Lower lobe of right lung (tissue), 2 donors: ENCODE measurements around the gene DGCR6L. TPM values are rescaled to one million over a fixed set of nuclear protein-coding genes. Genes with fewer than 3 reads are reported as not detected.
"Not testable (repeated sequence)": the region's sequence is repeated elsewhere in the genome, so short reads cannot be mapped to it uniquely, and the experiment has no call there.

ENCODE experiments used
- ATAC-seq, 2 donors: fragments of 200-7000 bp; cut with Tn5 transposase; one replicate each; pipeline ENCODE4 v1.9.1; 2020 to 2022; ENCODE audit warnings: mild to moderate bottlenecking in 2 of 2, moderate library complexity in 2 of 2
- DNase-seq: peaks from one replicate; pipeline ENCODE4 v3.0.0-alpha.2; 2020
- H3K27ac ChIP-seq: fragments of 200-600 bp; one replicate; pipeline ENCODE4 v1.8.0; 2022
- H3K27me3 ChIP-seq: fragments of 200-600 bp; one replicate; pipeline ENCODE4 v1.8.0; 2022; ENCODE audit warnings: low read depth
- H3K36me3 ChIP-seq: fragments of 200-600 bp; one replicate; pipeline ENCODE4 v1.8.0; 2022; ENCODE audit warnings: mild to moderate bottlenecking
- H3K4me1 ChIP-seq: fragments of 200-600 bp; one replicate; pipeline ENCODE4 v1.8.0; 2022
- H3K4me3 ChIP-seq: fragments of 200-600 bp; one replicate; pipeline ENCODE4 v1.8.0; 2022; ENCODE audit warnings: mild to moderate bottlenecking
- H3K9me3 ChIP-seq: fragments of 200-600 bp; one replicate; pipeline ENCODE4 v1.8.0; 2022
- CTCF ChIP-seq: fragments of 200-600 bp; IDR thresholded peaks from one replicate; pipeline ENCODE4 v1.8.0; 2022; ENCODE audit warnings: antibody characterized with exemption, mild to moderate bottlenecking
- intact Hi-C: fragments of 100-400 bp; cut with DNase I; formaldehyde crosslinking; loops from one replicate; pipeline ENCODE4 v1.11.0; 2022
- total RNA-seq: library from RNA; stranded (reverse); fragmentation: NEBNext Ultra II Directional; extraction: Animal tissue kit (Norgen Biotek cat#: 25700); gene quantifications from one replicate; pipeline ENCODE4 v1.2.1, GENCODE V29; 2021
- donor health status: DM: no; HTN: yes; CAD: no; lungs with severe emphysema.

DGCR6L gene
- total RNA-seq, 1 donor from 2014 or later = 31.1 TPM

- Histone ChIP-seq H3K4me3 (no peak overlapping the region), H3K27ac (no peak overlapping the region), H3K27me3 (no peaks in the 10 kb centered on the region), H3K4me1 (peaks cover 14% of the 10 kb centered on the region), H3K36me3 (no peaks in the 10 kb centered on the region), H3K9me3 (no peaks in the 10 kb centered on the region)
- TF ChIP-seq CTCF = no peak
- intact Hi-C loops = no loop called here
- no peak for DNase-seq
- no peak for ATAC-seq
Observed at GRCh38 chr22:20324139-20324516, 4.3 kb upstream of the DGCR6L start.

GRCh38 chr22:20321552-20322211 lies 1.8 kb upstream of the DGCR6L start:
- intact Hi-C loops, ATAC-seq: not testable (repeated sequence)

DNA sequence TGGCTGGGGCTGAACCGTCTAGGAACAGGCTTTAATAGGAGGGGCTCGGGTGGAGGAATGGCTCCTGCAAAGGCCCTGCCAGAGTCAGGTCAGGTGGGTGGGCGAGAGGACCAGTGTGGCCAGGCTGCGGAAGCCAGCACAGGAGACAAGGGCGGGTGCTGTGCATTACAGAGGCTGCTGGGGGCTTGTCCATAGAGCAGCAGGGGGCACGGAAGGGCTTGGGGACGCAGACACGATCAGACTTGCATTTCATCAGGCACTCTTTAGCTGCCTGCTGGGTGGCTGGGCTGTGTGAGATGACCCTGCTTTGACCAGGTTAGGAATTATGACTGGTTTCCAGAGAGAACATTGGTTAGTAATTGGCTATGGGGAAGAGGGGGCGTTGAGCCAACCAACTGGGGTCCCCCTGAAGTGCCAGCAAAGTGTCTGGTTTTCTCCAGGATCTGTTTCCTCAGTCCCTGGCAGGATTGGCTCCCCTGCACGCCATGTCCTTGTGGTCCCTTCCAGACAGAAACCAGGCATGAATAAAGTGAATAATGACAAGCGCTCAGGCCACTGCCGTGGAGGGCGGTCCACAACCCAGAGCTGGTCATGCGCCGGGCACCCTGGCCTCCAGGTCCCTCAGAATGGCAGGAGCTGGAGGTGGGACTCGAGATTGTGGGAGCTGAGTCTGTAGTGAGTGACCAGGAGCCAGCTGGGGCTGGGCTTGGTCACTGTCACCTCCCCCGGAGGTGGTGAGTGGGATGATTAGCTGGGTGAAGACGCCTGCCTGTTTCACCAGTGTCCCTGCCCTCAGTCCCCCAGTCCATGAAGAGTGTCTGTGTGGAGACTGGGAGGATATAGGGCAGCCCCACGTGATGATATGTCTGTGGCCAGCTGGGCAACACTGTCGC lies 1.0 kb upstream of the DGCR6L start:
- intact Hi-C loops, H3K36me3 ChIP-seq, H3K27me3 ChIP-seq, H3K9me3 ChIP-seq: not testable (repeated sequence)
- DNase-seq (peak; percentile 43), ATAC-seq (peak; percentile 11 to 39)
- H3K4me3 ChIP-seq = peak overlapping the region; percentile 93
- H3K4me1 ChIP-seq = peaks cover 29% of the 10 kb centered on the region
- H3K27ac ChIP-seq = peak overlapping the region; percentile 87

More at GRCh38 chr22:20321552-20322211, 1.8 kb upstream of the DGCR6L start:
- DNase-seq, H3K27ac ChIP-seq, H3K27me3 ChIP-seq, H3K9me3 ChIP-seq, H3K36me3 ChIP-seq, H3K4me3 ChIP-seq: not testable (repeated sequence)
- H3K4me1 ChIP-seq = peaks cover 29% of the 10 kb centered on the region

DNA sequence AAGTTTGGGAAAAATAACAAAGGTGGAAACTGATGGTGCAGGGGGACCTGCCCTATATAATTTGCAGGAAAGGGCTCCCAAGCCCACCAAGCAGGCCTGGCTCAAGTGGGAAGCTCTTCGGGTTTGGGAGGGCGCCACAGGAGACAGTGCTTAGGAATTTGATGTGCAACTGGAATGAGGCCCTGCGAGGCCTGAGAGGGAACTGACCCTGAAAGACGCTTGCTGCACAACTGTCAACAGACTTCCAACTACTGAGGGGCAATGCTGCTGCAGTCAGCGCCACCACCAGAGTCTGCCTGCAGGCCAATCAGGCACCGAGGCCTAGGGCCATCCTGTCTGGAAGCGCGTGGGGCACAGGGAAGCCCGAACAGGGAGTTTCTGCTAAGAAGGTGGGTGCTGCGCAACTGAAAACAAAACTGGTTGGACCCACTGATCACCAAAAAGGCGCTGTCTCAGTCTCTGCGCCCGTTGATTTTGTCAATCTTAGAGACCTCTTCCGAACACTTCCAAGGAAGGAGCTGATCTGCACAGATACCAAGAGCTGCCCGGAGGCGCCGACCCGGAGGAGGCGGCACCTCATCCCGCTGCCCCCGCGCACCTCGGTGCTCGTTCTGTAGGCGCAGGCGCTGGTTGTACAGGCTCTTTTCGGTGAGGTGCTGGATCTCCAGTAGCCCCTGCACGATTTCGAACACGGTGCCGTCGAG lies 667 bp downstream of the DGCR6L start:
- intact Hi-C loops = no loop called here
- no peaks in the 10 kb centered on the region for H3K9me3 ChIP-seq
- H3K27ac ChIP-seq = peak overlapping the region; percentile 87
- peaks cover 6% of the 10 kb centered on the region for H3K36me3 ChIP-seq
- no peak for TF ChIP-seq CTCF
- peaks cover 29% of the 10 kb centered on the region for H3K4me1 ChIP-seq
- no peaks in the 10 kb centered on the region for H3K27me3 ChIP-seq
- H3K4me3 ChIP-seq = peak overlapping the region; percentile 93
- DNase-seq = peak; percentile 46
- ATAC-seq = peak; percentile 9 to 30

DNA sequence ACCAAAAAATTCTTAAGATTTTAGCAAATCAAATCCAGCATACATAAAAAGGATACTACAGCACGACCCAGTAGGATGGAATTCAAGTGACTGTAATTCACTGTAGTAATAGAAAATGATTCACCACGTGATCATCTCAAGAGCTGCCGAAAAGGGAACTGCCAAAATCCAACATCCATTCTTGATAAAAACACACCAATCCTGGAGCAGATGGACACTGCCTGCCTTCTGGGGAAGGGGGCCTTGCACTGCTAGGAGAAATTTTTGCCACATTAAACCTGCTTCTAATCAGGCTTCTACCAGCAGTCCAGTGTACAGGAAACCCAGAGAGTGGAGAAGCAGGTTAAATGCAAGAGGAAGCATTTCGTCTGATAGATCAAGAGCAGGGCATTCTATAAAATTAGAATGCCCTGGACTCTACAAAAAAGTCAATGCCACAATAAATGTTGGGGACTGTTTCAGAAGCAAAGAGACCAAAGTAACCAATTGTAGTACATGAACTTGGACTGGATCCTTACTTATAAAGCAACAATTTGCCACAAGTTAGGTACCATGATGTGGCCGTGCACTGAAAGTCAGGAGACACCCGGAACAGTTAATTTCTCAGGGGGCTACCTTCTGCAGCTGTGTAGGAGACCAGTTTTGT lies 1.7 kb downstream of the DGCR6L start:
- ATAC-seq, DNase-seq, H3K36me3 ChIP-seq, intact Hi-C loops, H3K27me3 ChIP-seq, H3K9me3 ChIP-seq, H3K27ac ChIP-seq: not testable (repeated sequence)
- Histone ChIP-seq H3K4me1 (peaks cover 29% of the 10 kb centered on the region), H3K4me3 (peak overlapping the region; percentile 93)

DNA sequence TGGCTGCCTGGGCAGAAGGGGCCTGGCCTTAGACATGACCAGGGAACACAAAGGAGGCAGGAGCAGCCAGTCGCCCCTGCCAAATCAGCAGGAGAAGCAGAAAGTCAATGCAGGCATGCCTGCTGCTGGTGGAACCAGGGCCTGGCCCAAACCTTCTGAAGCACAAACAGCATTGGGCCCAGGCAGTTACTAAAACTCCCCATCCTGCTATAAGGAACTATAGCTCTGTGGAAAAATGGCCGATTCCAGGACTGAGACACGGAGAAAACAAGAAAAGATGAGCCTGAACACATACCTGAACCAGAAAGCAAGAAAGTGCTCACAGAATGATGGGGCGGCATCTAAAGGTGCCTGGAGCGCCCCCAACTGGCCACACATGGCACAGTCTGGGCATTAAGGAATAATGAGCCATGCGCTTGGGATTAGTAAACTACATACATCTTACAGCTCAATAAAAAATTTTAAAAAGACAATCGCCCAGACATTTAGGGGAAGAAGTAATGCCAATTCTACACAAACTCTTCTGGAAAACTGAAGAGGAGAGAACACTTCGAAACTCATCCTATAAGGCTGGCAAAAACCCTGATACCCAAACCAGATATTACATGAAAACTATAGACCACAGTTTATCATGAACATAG lies 2.3 kb downstream of the DGCR6L start:
- H3K27ac ChIP-seq, H3K9me3 ChIP-seq, H3K36me3 ChIP-seq, H3K4me3 ChIP-seq, H3K27me3 ChIP-seq, intact Hi-C loops, ATAC-seq, DNase-seq: not testable (repeated sequence)
- peaks cover 29% of the 10 kb centered on the region for H3K4me1 ChIP-seq
- peak; percentile 49 for TF ChIP-seq CTCF
